ENCODE measurements around the gene PKNOX1.

DNA sequence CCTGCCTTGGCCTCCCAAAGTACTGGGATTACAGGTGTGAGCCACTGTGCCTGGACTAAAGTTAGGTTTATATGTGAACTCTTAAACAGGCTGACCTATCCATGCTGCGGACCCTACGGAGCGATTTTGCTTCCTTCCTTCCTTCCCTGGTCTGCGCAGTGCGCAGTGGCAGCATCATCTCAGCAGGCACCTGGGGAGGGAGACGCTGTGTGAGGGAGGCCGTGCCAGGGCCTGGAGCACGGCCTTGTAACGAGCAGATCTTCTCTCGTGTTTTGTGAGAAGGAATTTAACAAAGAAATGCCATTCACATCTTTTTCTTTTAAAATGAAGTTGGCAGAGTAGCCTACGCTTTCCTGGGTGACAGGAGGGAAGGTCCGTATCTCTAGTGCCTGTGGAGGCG lies 45.8 kb downstream of the PKNOX1 start:
- TF ChIP-seq, protein P1, sequence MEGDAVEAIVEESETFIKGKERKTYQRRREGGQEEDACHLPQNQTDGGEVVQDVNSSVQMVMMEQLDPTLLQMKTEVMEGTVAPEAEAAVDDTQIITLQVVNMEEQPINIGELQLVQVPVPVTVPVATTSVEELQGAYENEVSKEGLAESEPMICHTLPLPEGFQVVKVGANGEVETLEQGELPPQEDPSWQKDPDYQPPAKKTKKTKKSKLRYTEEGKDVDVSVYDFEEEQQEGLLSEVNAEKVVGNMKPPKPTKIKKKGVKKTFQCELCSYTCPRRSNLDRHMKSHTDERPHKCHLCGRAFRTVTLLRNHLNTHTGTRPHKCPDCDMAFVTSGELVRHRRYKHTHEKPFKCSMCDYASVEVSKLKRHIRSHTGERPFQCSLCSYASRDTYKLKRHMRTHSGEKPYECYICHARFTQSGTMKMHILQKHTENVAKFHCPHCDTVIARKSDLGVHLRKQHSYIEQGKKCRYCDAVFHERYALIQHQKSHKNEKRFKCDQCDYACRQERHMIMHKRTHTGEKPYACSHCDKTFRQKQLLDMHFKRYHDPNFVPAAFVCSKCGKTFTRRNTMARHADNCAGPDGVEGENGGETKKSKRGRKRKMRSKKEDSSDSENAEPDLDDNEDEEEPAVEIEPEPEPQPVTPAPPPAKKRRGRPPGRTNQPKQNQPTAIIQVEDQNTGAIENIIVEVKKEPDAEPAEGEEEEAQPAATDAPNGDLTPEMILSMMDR (conservative IDR thresholded peaks at IDR 0.05), result no peak
- TF ChIP-seq ZFX (IDR thresholded peaks at IDR 0.05), result no peak
